ENCODE measurements around the gene HCRTR1.
A peak's percentile ranks its signal among the peaks of the same experiment; 100 is the strongest.

HCRTR1 gene

DNA sequence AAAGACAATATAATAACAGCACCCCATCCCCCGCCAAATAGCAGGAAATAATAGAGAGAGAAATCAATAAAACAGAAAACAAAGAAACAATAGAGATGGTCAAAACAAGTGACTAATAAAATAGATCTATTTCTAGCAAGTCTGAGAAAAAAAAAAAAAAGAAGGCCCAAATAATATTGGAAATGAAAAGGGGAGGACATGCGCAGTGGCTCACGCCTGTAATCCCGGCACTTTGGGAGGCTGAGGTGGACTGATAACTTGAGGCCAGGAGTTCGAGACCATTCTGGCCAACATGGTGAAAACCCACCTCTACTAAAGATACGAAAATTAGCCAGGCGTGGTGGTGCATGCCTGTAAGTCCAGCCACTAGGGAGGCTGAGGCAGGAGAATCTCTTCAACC, 18.5 kb upstream of the HCRTR1 start:
- no peak for DNase-seq (ENCODE audit: low spot score)

DNA sequence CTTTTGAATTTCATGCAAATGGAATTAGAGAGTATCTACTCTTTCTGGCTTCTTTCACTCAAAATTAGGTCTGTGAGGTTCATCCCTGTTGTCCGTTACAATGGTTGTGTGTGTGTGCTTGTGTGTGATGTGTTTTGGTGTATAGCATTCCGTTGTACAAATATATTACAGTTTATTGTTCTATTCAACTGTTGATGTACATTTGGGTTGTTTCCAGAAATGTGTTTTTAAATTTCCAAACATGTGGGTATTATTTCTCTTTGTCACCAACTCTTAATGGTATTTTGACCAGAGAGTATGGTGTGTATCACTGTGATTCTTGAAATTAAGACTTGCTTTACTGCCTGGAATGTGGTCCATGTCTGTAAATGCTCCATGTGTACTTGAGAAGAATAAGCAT, 16.8 kb upstream of the HCRTR1 start:
- no peak for DNase-seq (ENCODE audit: low spot score)

- DNase-seq (ENCODE audit: low spot score) = no peak
These were observed 15.4 kb upstream of the HCRTR1 start for GRCh38 chr1:31602081-31602480.

GRCh38 chr1:31605908-31606427, 11.5 kb upstream of the HCRTR1 start:
- no peak for DNase-seq (ENCODE audit: low spot score)

- no peak for DNase-seq (ENCODE audit: low spot score)
These were observed 10.1 kb upstream of the HCRTR1 start for GRCh38 chr1:31607360-31607759.

- no peak for DNase-seq (ENCODE audit: low spot score)
These were observed 7.9 kb upstream of the HCRTR1 start for GRCh38 chr1:31609514-31610118.

- no peak for DNase-seq (ENCODE audit: low spot score)
These were observed 3.0 kb upstream of the HCRTR1 start for GRCh38 chr1:31614414-31615005.

DNA sequence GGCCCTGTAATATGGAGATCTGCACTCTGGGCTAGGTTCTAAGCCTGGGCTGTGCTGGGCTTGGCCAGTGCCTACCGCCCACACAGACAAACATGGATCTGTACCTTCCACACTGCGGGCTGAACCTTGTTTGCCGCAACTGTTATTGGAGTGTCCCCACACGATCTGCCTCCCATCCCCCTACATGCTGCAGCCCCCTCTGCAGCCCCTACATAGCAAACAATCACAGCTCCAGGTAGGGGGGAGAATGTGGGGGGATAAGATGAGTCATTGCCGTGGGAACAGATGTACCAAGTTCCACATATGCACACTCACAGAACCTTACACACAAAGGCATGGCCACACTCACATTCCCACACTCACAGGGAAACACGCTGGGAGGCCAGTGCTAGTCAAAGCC, 2.1 kb upstream of the HCRTR1 start:
- DNase-seq (ENCODE audit: low spot score) = no peak

GRCh38 chr1:31615939-31616338, 1.6 kb upstream of the HCRTR1 start:
- no peak for DNase-seq (ENCODE audit: low spot score)

DNA sequence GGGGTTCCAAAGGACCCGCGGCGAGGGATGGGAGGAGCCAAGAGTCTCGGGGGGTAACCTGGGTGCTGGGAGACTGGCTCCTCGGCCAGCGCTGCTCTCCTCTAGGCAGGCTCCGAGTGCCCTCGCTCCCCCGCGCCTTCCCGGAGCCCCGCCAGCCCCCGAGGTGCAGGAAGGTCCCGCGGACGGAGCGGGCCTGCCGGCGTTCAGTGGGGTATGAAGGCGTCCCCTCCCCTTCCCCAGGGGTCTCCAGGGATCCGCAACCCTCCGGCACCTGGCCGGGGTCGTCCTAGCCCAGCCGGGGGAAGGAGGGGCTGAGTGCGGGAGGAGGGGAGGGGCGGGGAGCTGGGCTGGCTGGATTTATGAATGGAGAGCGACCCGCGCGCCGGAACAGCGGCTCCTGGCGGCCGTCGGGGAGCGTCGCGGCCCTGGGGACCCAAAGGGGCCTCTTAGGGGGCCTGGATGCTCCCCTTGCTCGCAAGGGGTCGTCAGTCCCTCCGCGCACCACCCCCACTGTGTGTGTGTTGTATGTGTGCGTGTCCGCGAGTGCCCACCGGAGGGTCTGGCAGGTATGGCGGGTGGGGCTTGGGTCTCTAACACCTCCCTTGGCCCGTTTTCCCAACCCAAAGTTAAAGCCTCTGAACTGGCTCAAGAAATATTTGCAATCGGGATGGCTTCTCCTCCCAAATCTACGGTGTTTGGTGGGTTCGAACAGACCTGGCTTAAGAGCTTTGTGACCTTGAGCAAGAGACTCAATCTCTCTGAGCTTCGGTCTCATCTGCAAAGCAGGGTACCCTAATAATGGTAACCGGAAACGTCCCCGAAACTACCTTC, 642 bp downstream of the HCRTR1 start:
- DNase-seq (ENCODE audit: low spot score) = peak; percentile 73

GRCh38 chr1:31618916-31619846, 1.7 kb downstream of the HCRTR1 start:
- no peak for DNase-seq (ENCODE audit: low spot score)

- DNase-seq (ENCODE audit: low spot score) = no peak
These were observed 3.4 kb downstream of the HCRTR1 start for GRCh38 chr1:31620631-31621497.

- no peak for DNase-seq (ENCODE audit: low spot score)
These were observed 4.0 kb downstream of the HCRTR1 start for GRCh38 chr1:31621498-31621820.

GRCh38 chr1:31621847-31622730, 4.6 kb downstream of the HCRTR1 start:
- DNase-seq (ENCODE audit: low spot score) = no peak

DNA sequence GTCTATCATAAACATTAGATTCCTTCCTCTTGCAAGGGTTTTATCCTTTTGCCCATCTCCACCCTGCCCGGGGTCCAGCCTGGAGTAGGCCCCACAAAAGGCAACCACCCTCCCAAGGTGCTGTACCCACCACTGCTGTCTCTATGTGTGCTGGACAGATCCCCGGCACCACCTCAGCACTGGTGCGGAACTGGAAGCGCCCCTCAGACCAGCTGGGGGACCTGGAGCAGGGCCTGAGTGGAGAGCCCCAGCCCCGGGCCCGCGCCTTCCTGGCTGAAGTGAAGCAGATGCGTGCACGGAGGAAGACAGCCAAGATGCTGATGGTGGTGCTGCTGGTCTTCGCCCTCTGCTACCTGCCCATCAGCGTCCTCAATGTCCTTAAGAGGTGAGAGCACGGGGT, 5.9 kb downstream of the HCRTR1 start:
- DNase-seq (ENCODE audit: low spot score) = no peak

DNA sequence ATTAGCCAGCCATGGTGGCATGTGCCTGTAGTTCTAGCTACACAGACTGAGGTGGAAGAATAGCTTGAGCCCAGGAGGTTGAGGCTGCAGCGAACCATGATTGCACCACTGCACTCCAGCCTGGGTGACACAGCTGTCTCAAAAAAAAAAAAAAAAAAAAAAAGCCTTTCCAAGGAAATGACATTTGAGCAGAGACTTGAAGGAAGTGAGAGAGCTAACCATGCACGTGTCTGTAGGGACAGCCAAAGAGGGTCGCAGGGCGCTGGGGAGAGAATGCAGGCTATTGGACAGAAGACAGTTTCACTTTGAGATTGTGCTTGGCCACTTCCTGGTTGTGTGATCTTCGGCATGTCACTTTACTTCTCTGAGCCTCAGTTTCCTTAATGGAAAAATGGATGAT, 6.8 kb downstream of the HCRTR1 start:
- DNase-seq (ENCODE audit: low spot score) = no peak

DNA sequence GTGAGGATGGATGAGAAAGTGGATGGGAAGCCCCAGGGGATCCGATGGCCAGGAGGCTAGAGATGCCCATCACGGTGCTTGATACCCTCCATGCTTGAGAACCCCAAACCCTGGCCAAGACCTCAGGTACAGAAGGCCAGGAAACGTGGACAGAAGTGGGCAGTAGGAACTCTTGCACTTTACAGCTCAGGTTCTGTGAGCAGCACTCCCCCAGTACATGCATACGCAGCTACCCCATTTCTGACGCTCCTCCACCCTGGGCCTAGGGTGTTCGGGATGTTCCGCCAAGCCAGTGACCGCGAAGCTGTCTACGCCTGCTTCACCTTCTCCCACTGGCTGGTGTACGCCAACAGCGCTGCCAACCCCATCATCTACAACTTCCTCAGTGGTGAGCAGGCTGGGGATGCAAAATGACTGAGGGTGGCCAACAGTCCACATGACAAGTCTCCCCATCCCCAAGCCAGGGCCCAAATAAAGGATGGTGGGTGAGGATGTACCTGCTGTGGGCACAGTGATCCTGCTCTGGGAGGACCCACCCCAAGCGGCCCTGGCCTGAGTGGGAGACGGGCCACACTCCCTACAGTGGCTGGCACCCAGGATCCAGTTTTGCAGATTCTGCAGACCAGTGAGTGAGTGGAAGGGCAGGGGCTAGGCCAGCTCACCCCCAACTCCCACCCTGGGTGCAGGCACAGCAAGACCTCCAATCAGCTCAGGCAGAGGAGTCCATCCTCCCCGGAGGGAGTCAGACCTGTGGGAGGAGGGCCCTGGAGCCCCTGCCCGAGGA, 7.4 kb downstream of the HCRTR1 start:
- no peak for DNase-seq (ENCODE audit: low spot score)

DNA sequence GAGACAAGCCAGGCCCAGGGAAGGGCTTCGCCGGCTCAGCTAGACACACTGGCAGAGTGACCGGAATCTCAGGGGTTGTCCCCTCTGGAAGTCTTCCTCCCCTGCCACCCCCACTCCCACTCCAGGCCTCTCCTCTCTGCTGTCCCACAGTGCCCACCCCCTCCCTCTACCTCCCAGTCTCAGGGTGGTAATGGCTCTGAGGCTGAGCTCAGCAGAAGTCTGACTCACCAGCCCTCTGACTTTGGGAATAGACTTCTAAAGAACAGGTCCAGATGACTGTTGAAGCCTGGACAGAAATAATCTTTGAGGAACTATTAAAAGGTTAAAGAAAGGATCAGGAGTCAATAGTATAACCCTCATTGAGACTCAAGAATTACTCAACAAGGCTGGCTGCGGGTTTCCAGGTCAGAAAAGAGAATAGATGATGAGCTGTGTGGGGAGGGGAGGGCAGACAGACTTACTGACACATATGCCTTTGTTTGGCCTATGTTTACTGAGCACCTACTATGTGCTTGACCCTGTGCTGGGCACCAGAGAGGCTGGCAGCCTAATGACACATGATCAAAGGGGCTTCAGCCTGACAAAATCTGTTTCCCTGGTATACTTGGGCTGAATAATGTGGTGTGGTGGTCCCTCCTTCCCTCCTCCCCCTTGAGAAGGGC, 8.2 kb downstream of the HCRTR1 start:
- no peak for DNase-seq (ENCODE audit: low spot score)
